ENCODE data around the gene TRMT1.

Gene TRMT1

GRCh38 chr19:13155472-13156359 lies 39.2 kb upstream of the TRMT1 start:
- Histone ChIP-seq H3K9ac (ENCODE audit: low read depth in 1 of 2, low read length in 2 of 2) (peak overlapping the region; percentile 97 to 99), H3K27me3 (ENCODE audit: control insufficient read depth in 2 of 2, insufficient read depth in 2 of 2, low read length in 2 of 2) (no peaks in the 10 kb centered on the region), H3K4me3 (ENCODE audit: low read length in 2 of 2) (peak overlapping the region; percentile 74 to 97), H3K36me3 (ENCODE audit: control insufficient read depth in 2 of 2, insufficient read depth in 2 of 2, low read length in 2 of 2) (no peaks in the 10 kb centered on the region), H3K27ac (ENCODE audit: low read depth in 2 of 2, low read length in 2 of 2) (peak overlapping the region; percentile 94 to 98), H3K4me1 (ENCODE audit: control insufficient read depth in 2 of 2, insufficient read depth in 2 of 2, low read length in 2 of 2) (peaks cover 18 to 19% of the 10 kb centered on the region in 2 donors), H3K9me3 (ENCODE audit: control insufficient read depth in 2 of 2, low read length in 2 of 2) (no peaks in the 10 kb centered on the region)

GRCh38 chr19:13154911-13155471 lies 38.5 kb upstream of the TRMT1 start:
- H3K4me3 ChIP-seq (ENCODE audit: low read length in 2 of 2): peak overlapping the region; percentile 74 to 97
- H3K27me3 ChIP-seq (ENCODE audit: control insufficient read depth in 2 of 2, insufficient read depth in 2 of 2, low read length in 2 of 2): no peaks in the 10 kb centered on the region
- no peaks in the 10 kb centered on the region for H3K36me3 ChIP-seq (ENCODE audit: control insufficient read depth in 2 of 2, insufficient read depth in 2 of 2, low read length in 2 of 2)
- H3K9me3 ChIP-seq (ENCODE audit: control insufficient read depth in 2 of 2, low read length in 2 of 2): no peaks in the 10 kb centered on the region
- peak overlapping the region; percentile 97 to 99 for H3K9ac ChIP-seq (ENCODE audit: low read depth in 1 of 2, low read length in 2 of 2)
- peaks cover 18 to 19% of the 10 kb centered on the region in 2 donors for H3K4me1 ChIP-seq (ENCODE audit: control insufficient read depth in 2 of 2, insufficient read depth in 2 of 2, low read length in 2 of 2)
- peak overlapping the region; percentile 94 to 98 for H3K27ac ChIP-seq (ENCODE audit: low read depth in 2 of 2, low read length in 2 of 2)

GRCh38 chr19:13154241-13154778 lies 37.8 kb upstream of the TRMT1 start:
- no peaks in the 10 kb centered on the region for H3K36me3 ChIP-seq (ENCODE audit: control insufficient read depth in 2 of 2, insufficient read depth in 2 of 2, low read length in 2 of 2)
- peak overlapping the region; percentile 97 to 99 for H3K9ac ChIP-seq (ENCODE audit: low read depth in 1 of 2, low read length in 2 of 2)
- H3K4me3 ChIP-seq (ENCODE audit: low read length in 2 of 2): peak overlapping the region; percentile 74 to 97
- peaks cover 23% of the 10 kb centered on the region in 2 donors for H3K4me1 ChIP-seq (ENCODE audit: control insufficient read depth in 2 of 2, insufficient read depth in 2 of 2, low read length in 2 of 2)
- H3K27ac ChIP-seq (ENCODE audit: low read depth in 2 of 2, low read length in 2 of 2): peak overlapping the region; percentile 94 to 98
- H3K9me3 ChIP-seq (ENCODE audit: control insufficient read depth in 2 of 2, low read length in 2 of 2): no peaks in the 10 kb centered on the region
- no peaks in the 10 kb centered on the region for H3K27me3 ChIP-seq (ENCODE audit: control insufficient read depth in 2 of 2, insufficient read depth in 2 of 2, low read length in 2 of 2)

GRCh38 chr19:13153569-13154240 lies 37.2 kb upstream of the TRMT1 start:
- Histone ChIP-seq H3K9ac (ENCODE audit: low read depth in 1 of 2, low read length in 2 of 2) (peak overlapping the region; percentile 97 to 99), H3K4me3 (ENCODE audit: low read length in 2 of 2) (peak overlapping the region; percentile 74 to 97), H3K4me1 (ENCODE audit: control insufficient read depth in 2 of 2, insufficient read depth in 2 of 2, low read length in 2 of 2) (peaks cover 24 to 26% of the 10 kb centered on the region in 2 donors), H3K9me3 (ENCODE audit: control insufficient read depth in 2 of 2, low read length in 2 of 2) (no peaks in the 10 kb centered on the region), H3K27ac (ENCODE audit: low read depth in 2 of 2, low read length in 2 of 2) (peak overlapping the region; percentile 94 to 98), H3K36me3 (ENCODE audit: control insufficient read depth in 2 of 2, insufficient read depth in 2 of 2, low read length in 2 of 2) (no peaks in the 10 kb centered on the region), H3K27me3 (ENCODE audit: control insufficient read depth in 2 of 2, insufficient read depth in 2 of 2, low read length in 2 of 2) (no peaks in the 10 kb centered on the region)

- Histone ChIP-seq H3K4me1 (ENCODE audit: control insufficient read depth in 2 of 2, insufficient read depth in 2 of 2, low read length in 2 of 2) (peaks cover 26 to 28% of the 10 kb centered on the region in 2 donors), H3K36me3 (ENCODE audit: control insufficient read depth in 2 of 2, insufficient read depth in 2 of 2, low read length in 2 of 2) (no peaks in the 10 kb centered on the region)
Observed at GRCh38 chr19:13152974-13153568, 36.5 kb upstream of the TRMT1 start.

GRCh38 chr19:13152356-13152973 lies 35.9 kb upstream of the TRMT1 start:
- Histone ChIP-seq H3K4me3 (ENCODE audit: low read length in 2 of 2) (peak overlapping the region; percentile 74 to 97), H3K27me3 (ENCODE audit: control insufficient read depth in 2 of 2, insufficient read depth in 2 of 2, low read length in 2 of 2) (no peaks in the 10 kb centered on the region), H3K9ac (ENCODE audit: low read depth in 1 of 2, low read length in 2 of 2) (peak overlapping the region; percentile 97 to 99), H3K4me1 (ENCODE audit: control insufficient read depth in 2 of 2, insufficient read depth in 2 of 2, low read length in 2 of 2) (peaks cover 26 to 28% of the 10 kb centered on the region in 2 donors), H3K9me3 (ENCODE audit: control insufficient read depth in 2 of 2, low read length in 2 of 2) (no peaks in the 10 kb centered on the region), H3K36me3 (ENCODE audit: control insufficient read depth in 2 of 2, insufficient read depth in 2 of 2, low read length in 2 of 2) (no peaks in the 10 kb centered on the region), H3K27ac (ENCODE audit: low read depth in 2 of 2, low read length in 2 of 2) (peak overlapping the region; percentile 94 to 98)

More at GRCh38 chr19:13152974-13153568, 36.5 kb upstream of the TRMT1 start:
- peak overlapping the region; percentile 74 to 97 for H3K4me3 ChIP-seq (ENCODE audit: low read length in 2 of 2)
- no peaks in the 10 kb centered on the region for H3K9me3 ChIP-seq (ENCODE audit: control insufficient read depth in 2 of 2, low read length in 2 of 2)
- H3K27ac ChIP-seq (ENCODE audit: low read depth in 2 of 2, low read length in 2 of 2): peak overlapping the region; percentile 94 to 98
- peak overlapping the region; percentile 97 to 99 for H3K9ac ChIP-seq (ENCODE audit: low read depth in 1 of 2, low read length in 2 of 2)
- H3K27me3 ChIP-seq (ENCODE audit: control insufficient read depth in 2 of 2, insufficient read depth in 2 of 2, low read length in 2 of 2): no peaks in the 10 kb centered on the region

GRCh38 chr19:13151605-13152355 lies 35.2 kb upstream of the TRMT1 start:
- Histone ChIP-seq H3K27me3 (ENCODE audit: control insufficient read depth in 2 of 2, insufficient read depth in 2 of 2, low read length in 2 of 2) (no peaks in the 10 kb centered on the region), H3K9ac (ENCODE audit: low read depth in 1 of 2, low read length in 2 of 2) (peak overlapping the region; percentile 98 to 100), H3K4me3 (ENCODE audit: low read length in 2 of 2) (peak overlapping the region; percentile 81 to 97), H3K27ac (ENCODE audit: low read depth in 2 of 2, low read length in 2 of 2) (peak overlapping the region; percentile 94 to 98), H3K36me3 (ENCODE audit: control insufficient read depth in 2 of 2, insufficient read depth in 2 of 2, low read length in 2 of 2) (no peaks in the 10 kb centered on the region), H3K4me1 (ENCODE audit: control insufficient read depth in 2 of 2, insufficient read depth in 2 of 2, low read length in 2 of 2) (peaks cover 25 to 26% of the 10 kb centered on the region in 2 donors), H3K9me3 (ENCODE audit: control insufficient read depth in 2 of 2, low read length in 2 of 2) (no peaks in the 10 kb centered on the region)

- Histone ChIP-seq H3K4me1 (ENCODE audit: control insufficient read depth in 2 of 2, insufficient read depth in 2 of 2, low read length in 2 of 2) (peaks cover 21 to 22% of the 10 kb centered on the region in 2 donors), H3K36me3 (ENCODE audit: control insufficient read depth in 2 of 2, insufficient read depth in 2 of 2, low read length in 2 of 2) (no peaks in the 10 kb centered on the region), H3K4me3 (ENCODE audit: low read length in 2 of 2) (peak overlapping the region; percentile 81 to 89), H3K9me3 (ENCODE audit: control insufficient read depth in 2 of 2, low read length in 2 of 2) (no peaks in the 10 kb centered on the region), H3K27ac (ENCODE audit: low read depth in 2 of 2, low read length in 2 of 2) (peak overlapping the region; percentile 94 to 98), H3K27me3 (ENCODE audit: control insufficient read depth in 2 of 2, insufficient read depth in 2 of 2, low read length in 2 of 2) (no peaks in the 10 kb centered on the region), H3K9ac (ENCODE audit: low read depth in 1 of 2, low read length in 2 of 2) (peak overlapping the region; percentile 98 to 100)
Observed at GRCh38 chr19:13150931-13151604, 34.5 kb upstream of the TRMT1 start.

Measured in mucosa of rectum (tissue), 2 donors.